ENCODE measurements around the gene HDAC9. TPM values are rescaled to one million over a fixed set of nuclear protein-coding genes. Genes with fewer than 3 reads are reported as not detected.

The HDAC9 gene
- total RNA-seq, 4 donors from 2014 or later: 63.0 to 130 (median 107) TPM

DNA sequence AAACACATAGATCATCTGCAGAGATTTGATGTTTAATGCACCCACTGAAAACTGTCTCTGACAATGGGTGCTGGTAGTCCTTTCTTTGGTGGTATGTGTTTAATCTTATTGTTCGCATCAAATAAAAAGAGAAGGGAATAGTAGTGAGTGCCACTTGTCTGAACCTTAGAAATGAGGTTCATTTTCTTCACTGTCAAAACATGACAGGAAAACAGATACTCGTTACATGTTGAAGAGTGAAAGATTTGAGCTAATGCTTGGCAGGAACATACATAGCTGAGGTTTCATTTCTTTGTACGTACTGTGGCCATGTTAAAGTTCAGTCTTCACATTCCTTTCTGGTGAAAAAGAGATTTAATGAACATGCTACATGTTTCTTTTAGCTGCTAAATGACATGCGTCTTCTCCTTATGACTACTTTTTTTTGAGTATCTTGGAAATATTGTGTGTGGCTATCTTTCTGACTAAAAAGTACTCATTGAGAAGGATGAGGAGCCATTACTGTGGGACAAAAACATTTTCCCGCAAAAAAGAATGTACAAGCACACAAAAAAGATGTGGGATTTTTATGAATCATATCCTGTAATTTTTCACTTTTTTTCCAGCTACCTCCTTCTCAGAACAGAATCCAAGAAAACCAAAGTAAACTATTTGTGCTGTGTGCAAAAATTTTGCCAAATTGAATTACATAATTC is 513.8 kb downstream of the HDAC9 start:
- H3K4me1 ChIP-seq: no peaks in the 10 kb centered on the region
- no peak overlapping the region for H3K27ac ChIP-seq (replicated peaks in 1 of 4)
- WGBS: 61% methylated on average over 5 of the region's 5 CpGs
- intact Hi-C loops (cut with DNase I): no loop called here
- DNase-seq (ENCODE audit: extremely low spot score): no peak
- H3K4me3 ChIP-seq: no peak overlapping the region
- no peaks in the 10 kb centered on the region for H3K9me3 ChIP-seq
- no peaks in the 10 kb centered on the region for H3K36me3 ChIP-seq
- TF ChIP-seq EP300 (IDR thresholded peaks at IDR 0.05): no peak
- TF ChIP-seq POLR2AphosphoS5 (IDR thresholded peaks at IDR 0.05): no peak
- TF ChIP-seq, protein P1, sequence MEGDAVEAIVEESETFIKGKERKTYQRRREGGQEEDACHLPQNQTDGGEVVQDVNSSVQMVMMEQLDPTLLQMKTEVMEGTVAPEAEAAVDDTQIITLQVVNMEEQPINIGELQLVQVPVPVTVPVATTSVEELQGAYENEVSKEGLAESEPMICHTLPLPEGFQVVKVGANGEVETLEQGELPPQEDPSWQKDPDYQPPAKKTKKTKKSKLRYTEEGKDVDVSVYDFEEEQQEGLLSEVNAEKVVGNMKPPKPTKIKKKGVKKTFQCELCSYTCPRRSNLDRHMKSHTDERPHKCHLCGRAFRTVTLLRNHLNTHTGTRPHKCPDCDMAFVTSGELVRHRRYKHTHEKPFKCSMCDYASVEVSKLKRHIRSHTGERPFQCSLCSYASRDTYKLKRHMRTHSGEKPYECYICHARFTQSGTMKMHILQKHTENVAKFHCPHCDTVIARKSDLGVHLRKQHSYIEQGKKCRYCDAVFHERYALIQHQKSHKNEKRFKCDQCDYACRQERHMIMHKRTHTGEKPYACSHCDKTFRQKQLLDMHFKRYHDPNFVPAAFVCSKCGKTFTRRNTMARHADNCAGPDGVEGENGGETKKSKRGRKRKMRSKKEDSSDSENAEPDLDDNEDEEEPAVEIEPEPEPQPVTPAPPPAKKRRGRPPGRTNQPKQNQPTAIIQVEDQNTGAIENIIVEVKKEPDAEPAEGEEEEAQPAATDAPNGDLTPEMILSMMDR (IDR thresholded peaks at IDR 0.05): no peak
- TF ChIP-seq POLR2A (IDR thresholded peaks at IDR 0.05; ENCODE audit: low read depth): no peak
- no peaks in the 10 kb centered on the region for H3K27me3 ChIP-seq

- Histone ChIP-seq H3K27ac (replicated peaks in 1 of 4) (no peak overlapping the region), H3K4me3 (no peak overlapping the region), H3K4me1 (no peaks in the 10 kb centered on the region), H3K9me3 (no peaks in the 10 kb centered on the region), H3K27me3 (no peaks in the 10 kb centered on the region), H3K36me3 (no peaks in the 10 kb centered on the region)
- intact Hi-C loops (cut with DNase I): no loop called here
- TF ChIP-seq POLR2A (IDR thresholded peaks at IDR 0.05; ENCODE audit: low read depth) (no peak), POLR2AphosphoS5 (IDR thresholded peaks at IDR 0.05) (no peak), EP300 (IDR thresholded peaks at IDR 0.05) (no peak)
- TF ChIP-seq, protein P1 (IDR thresholded peaks at IDR 0.05): no peak
- DNase-seq (ENCODE audit: extremely low spot score): no peak
Measured at GRCh38 chr7:19009936-19010280, 514.4 kb downstream of the HDAC9 start.

GRCh38 chr7:19011212-19011611 is 515.7 kb downstream of the HDAC9 start:
- intact Hi-C loops (cut with DNase I): no loop called here
- TF ChIP-seq POLR2AphosphoS5 (IDR thresholded peaks at IDR 0.05) (no peak), EP300 (IDR thresholded peaks at IDR 0.05) (no peak), POLR2A (IDR thresholded peaks at IDR 0.05; ENCODE audit: low read depth) (no peak)
- TF ChIP-seq, protein P1 (IDR thresholded peaks at IDR 0.05): no peak
- H3K27me3 ChIP-seq: no peaks in the 10 kb centered on the region
- no peak for DNase-seq (ENCODE audit: extremely low spot score)
- H3K9me3 ChIP-seq: peaks cover 0 to 2% (median 0%) of the 10 kb centered on the region in 4 donors
- no peak overlapping the region for H3K4me3 ChIP-seq
- H3K36me3 ChIP-seq: no peaks in the 10 kb centered on the region
- whole genome bisulfite sequencing: 84% methylated on average over 7 of the region's 7 CpGs
- H3K27ac ChIP-seq (replicated peaks in 1 of 4): no peak overlapping the region
- no peaks in the 10 kb centered on the region for H3K4me1 ChIP-seq

DNA sequence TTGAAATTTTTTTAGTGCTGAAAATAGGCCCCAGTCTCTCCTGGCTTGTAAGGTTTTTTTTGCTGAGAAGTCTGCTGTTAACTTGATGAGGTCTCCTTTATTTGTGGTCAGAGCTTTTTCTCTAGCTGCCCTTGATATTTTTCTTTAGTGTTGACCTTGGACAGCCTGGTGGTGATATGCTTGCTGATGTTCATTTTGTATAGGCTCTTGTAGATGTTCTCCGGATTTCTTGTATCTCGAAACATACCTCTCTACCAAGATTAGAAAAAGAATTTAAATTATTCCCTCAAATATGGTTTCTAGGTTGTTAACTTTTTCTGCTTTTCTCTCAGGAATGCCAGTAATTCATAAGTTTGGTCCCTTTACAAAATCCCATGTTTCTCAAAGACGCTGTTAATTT is 519.5 kb downstream of the HDAC9 start:
- Histone ChIP-seq H3K4me1 (no peaks in the 10 kb centered on the region), H3K36me3 (no peaks in the 10 kb centered on the region), H3K4me3 (no peak overlapping the region), H3K27ac (replicated peaks in 1 of 4) (no peak overlapping the region), H3K27me3 (no peaks in the 10 kb centered on the region), H3K9me3 (peaks cover 0 to 8% (median 0%) of the 10 kb centered on the region in 4 donors)
- intact Hi-C loops (cut with DNase I): no loop called here
- TF ChIP-seq EP300 (IDR thresholded peaks at IDR 0.05): no peak
- TF ChIP-seq, protein P1 (IDR thresholded peaks at IDR 0.05): no peak
- TF ChIP-seq POLR2AphosphoS5 (IDR thresholded peaks at IDR 0.05): no peak
- TF ChIP-seq POLR2A (IDR thresholded peaks at IDR 0.05; ENCODE audit: low read depth): no peak
- DNase-seq (ENCODE audit: extremely low spot score): no peak
- 97% methylated on average over 3 of the region's 3 CpGs for WGBS

- no peak overlapping the region for H3K4me3 ChIP-seq
- peaks cover 0 to 8% (median 0%) of the 10 kb centered on the region in 4 donors for H3K9me3 ChIP-seq
- no peak overlapping the region for H3K27ac ChIP-seq (replicated peaks in 1 of 4)
- intact Hi-C loops (cut with DNase I): no loop called here
- 74% methylated on average over 1 of the region's 1 CpG for WGBS
- H3K36me3 ChIP-seq: no peaks in the 10 kb centered on the region
- TF ChIP-seq, protein P1 (IDR thresholded peaks at IDR 0.05): no peak
- no peak for TF ChIP-seq POLR2AphosphoS5 (IDR thresholded peaks at IDR 0.05)
- TF ChIP-seq POLR2A (IDR thresholded peaks at IDR 0.05; ENCODE audit: low read depth): no peak
- TF ChIP-seq EP300 (IDR thresholded peaks at IDR 0.05): no peak
- DNase-seq (ENCODE audit: extremely low spot score): no peak
- H3K4me1 ChIP-seq: no peaks in the 10 kb centered on the region
- H3K27me3 ChIP-seq: no peaks in the 10 kb centered on the region
Measured at GRCh38 chr7:19016140-19016539, 520.6 kb downstream of the HDAC9 start.
